Erythroblast (primary cell): ENCODE data around the gene ZDHHC16.

Source experiments
- GATA1 ChIP-seq: IDR thresholded peaks from 2 replicates; pipeline ENCODE4 v1.6.1; 2011; ENCODE audit warnings: low read depth, mild to moderate bottlenecking, control low read depth, low read length, moderate library complexity
- POLR2A ChIP-seq: IDR thresholded peaks from 2 replicates; pipeline ENCODE4 v1.6.1; 2011; ENCODE audit warnings: mild to moderate bottlenecking, low read length

GRCh38 chr10:97482381-97482780 is 36.4 kb downstream of the ZDHHC16 start:
- TF ChIP-seq POLR2A (no peak), GATA1 (no peak)
